ENCODE data around the gene NKX2-1.

Gene NKX2-1

GRCh38 chr14:36510078-36510799, 9.8 kb downstream of the NKX2-1 start:
- ChIA-PET POLR2A (no interaction called here), CTCF (interaction anchor here (0.6 to 0.7 kb wide), 2 partner anchors 10 to 11 kb away, joined by 3 read pairs; partner anchors contain the start of gene NKX2-1)
- TF ChIP-seq CTCF (IDR thresholded peaks at IDR 0.05; ENCODE audit: insufficient read depth, low read length, missing control alignments): no peak
- no peak for DNase-seq (ENCODE audit: low read depth, low spot score)
- no peak overlapping the region for H3K4me3 ChIP-seq (ENCODE audit: low read depth, low read length)

GRCh38 chr14:36509069-36509917, 10.7 kb downstream of the NKX2-1 start:
- TF ChIP-seq CTCF (IDR thresholded peaks at IDR 0.05; ENCODE audit: insufficient read depth, low read length, missing control alignments): no peak

GRCh38 chr14:36508418-36509068, 11.5 kb downstream of the NKX2-1 start:
- ChIA-PET CTCF (no interaction called here), POLR2A (no interaction called here)
- DNase-seq (ENCODE audit: low read depth, low spot score): no peak
- H3K4me3 ChIP-seq (ENCODE audit: low read depth, low read length): no peak overlapping the region
- TF ChIP-seq CTCF (IDR thresholded peaks at IDR 0.05; ENCODE audit: insufficient read depth, low read length, missing control alignments): no peak

More at GRCh38 chr14:36509069-36509917, 10.7 kb downstream of the NKX2-1 start:
- no peak overlapping the region for H3K4me3 ChIP-seq (ENCODE audit: low read depth, low read length)
- POLR2A ChIA-PET: no interaction called here
- CTCF ChIA-PET: no interaction called here
- DNase-seq (ENCODE audit: low read depth, low spot score): no peak

GRCh38 chr14:36507847-36508417, 12.1 kb downstream of the NKX2-1 start:
- no peak for DNase-seq (ENCODE audit: low read depth, low spot score)
- CTCF ChIA-PET: no interaction called here
- TF ChIP-seq CTCF (IDR thresholded peaks at IDR 0.05; ENCODE audit: insufficient read depth, low read length, missing control alignments): no peak
- no peak overlapping the region for H3K4me3 ChIP-seq (ENCODE audit: low read depth, low read length)
- POLR2A ChIA-PET: no interaction called here

GRCh38 chr14:36506732-36507614, 13.1 kb downstream of the NKX2-1 start:
- POLR2A ChIA-PET: no interaction called here
- no peak overlapping the region for H3K4me3 ChIP-seq (ENCODE audit: low read depth, low read length)
- no peak for DNase-seq (ENCODE audit: low read depth, low spot score)
- TF ChIP-seq CTCF (IDR thresholded peaks at IDR 0.05; ENCODE audit: insufficient read depth, low read length, missing control alignments): no peak
- CTCF ChIA-PET: interaction anchor here (0.7 kb wide), 1 partner anchor 17 kb away, joined by 3 read pairs; no protein-coding TSS in a partner anchor
